HG02642 (cell line): ENCODE measurements around the gene ETV4.

Experiments
- ATAC-seq: cut with Tn5 transposase; IDR thresholded peaks from one replicate; pipeline ENCODE4 v1.9.1; 2021; ENCODE audit warnings: mild to moderate bottlenecking; ENCODE audit not compliant: unreplicated experiment, poor library complexity

The ETV4 gene

DNA sequence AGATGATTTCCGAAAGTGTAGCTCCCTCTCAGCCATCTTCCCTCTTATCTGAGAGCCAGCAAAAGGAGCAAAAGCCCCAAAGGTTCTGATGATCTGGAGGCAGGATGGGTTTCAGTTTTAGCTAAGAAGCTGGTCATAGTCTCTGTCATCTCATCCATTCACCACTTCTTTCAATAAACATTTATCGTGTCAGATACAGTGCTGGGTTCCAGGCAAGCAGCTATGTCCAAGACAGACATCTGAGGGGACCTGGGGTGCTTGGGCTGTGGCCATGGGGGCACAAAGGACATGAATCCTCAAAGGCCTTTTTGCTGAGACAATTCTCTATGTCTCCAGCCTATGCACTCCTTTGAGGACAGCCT is 1.0 kb upstream of the ETV4 start:
- ATAC-seq, result no peak

GRCh38 chr17:43545383-43545632 is 832 bp downstream of the ETV4 start:
- ATAC-seq, result peak; percentile 20

DNA sequence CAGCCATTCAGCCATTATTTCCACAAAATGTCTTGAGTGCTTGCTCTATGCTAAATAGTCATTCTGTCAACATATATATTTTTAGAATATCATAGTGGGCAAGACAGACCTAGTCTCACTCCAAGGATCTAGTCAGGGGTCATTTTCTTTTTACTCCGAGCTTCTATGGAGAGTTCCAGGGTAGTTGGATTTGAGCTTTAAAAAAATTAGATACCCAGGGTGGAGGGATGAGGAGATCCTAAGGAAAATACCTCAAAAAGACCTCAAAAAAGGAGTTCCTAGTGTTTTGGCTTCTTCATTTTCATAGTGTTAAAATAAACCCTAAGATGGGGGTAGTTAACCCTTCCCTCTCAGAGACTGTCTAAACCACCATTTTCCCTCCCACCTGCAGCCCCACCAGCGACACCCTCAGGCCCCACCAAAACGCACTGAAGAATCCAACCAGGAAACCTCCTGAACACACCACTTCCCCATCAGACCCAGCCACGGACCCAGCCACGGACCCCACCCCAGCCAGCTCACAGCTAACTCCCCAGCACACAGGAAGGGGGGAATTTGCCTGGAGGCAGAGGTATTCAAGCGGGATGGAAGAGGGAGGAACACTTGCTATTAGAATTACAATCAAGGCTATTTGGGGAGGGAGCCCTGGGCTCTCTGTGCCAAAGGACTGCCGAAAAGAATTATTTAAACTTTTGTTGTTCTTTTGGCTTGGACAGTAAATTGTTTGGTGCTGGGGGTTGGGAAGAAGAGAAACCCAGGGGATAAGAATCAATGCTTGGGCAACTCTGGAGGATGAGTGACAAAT is 2.2 kb downstream of the ETV4 start:
- ATAC-seq, result no peak

DNA sequence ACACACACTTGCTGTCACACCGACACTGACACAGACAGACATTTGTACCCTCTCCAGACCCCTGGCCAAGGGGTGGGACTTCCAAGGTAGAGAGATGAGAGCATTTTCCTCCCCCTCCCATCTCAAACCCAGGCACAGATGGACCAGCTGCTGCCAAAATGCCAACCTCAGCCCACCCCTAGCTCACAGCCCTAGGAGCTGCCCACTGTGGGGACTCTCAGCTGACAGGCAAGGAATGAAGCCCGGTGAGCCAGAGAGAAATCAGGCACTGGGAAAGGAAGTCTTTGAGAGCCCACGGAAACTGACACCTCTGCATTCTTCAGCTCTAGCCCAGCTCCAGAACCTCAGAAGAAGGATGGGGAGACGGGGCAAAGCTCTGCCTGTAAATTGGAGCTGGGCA is 2.8 kb downstream of the ETV4 start:
- ATAC-seq, result no peak

GRCh38 chr17:43542859-43543258 is 3.3 kb downstream of the ETV4 start:
- no peak for ATAC-seq

- ATAC-seq, result no peak
Measured at GRCh38 chr17:43540821-43541674, 5.1 kb downstream of the ETV4 start.

- ATAC-seq, result no peak
Measured at GRCh38 chr17:43536236-43536992, 9.7 kb downstream of the ETV4 start.

GRCh38 chr17:43534909-43535308 is 11.2 kb downstream of the ETV4 start:
- ATAC-seq, result no peak

GRCh38 chr17:43533699-43534098 is 12.4 kb downstream of the ETV4 start:
- ATAC-seq, result no peak

DNA sequence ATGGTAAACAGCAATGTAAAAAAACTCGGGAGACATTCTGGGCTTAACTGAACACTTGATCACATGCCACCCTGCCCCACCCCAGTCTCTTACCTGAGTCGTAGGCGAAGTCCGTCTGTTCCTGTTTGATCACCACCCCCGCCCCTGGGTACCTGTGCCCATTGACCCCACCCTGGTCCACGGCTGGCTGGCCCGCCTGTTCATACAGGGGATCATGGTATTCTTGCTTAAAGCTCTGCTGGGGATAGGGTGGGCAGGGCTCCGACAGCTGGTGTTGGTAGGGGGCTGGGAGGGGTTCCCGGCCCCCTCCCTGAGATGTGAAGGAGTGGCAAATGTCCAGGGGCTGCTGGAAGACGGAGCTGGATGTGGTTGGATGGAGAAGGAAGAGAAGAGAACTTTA is 13.6 kb downstream of the ETV4 start:
- ATAC-seq, result no peak

GRCh38 chr17:43531955-43532354 is 14.2 kb downstream of the ETV4 start:
- no peak for ATAC-seq

DNA sequence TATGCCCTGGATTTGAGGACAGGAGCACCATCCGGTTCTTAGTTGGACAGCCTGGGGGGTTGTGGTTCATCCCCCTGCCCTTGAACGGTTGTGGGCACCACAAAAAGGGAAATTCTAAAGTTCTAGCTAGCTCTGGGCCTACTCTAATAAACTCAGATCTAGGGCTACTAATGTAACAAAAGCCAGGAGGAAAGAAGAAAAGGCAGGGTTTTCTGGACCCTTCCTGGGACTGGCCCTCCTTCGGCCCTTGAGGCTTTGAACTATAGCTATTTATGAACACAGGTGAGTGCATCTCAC is 15.1 kb downstream of the ETV4 start:
- ATAC-seq, result no peak

DNA sequence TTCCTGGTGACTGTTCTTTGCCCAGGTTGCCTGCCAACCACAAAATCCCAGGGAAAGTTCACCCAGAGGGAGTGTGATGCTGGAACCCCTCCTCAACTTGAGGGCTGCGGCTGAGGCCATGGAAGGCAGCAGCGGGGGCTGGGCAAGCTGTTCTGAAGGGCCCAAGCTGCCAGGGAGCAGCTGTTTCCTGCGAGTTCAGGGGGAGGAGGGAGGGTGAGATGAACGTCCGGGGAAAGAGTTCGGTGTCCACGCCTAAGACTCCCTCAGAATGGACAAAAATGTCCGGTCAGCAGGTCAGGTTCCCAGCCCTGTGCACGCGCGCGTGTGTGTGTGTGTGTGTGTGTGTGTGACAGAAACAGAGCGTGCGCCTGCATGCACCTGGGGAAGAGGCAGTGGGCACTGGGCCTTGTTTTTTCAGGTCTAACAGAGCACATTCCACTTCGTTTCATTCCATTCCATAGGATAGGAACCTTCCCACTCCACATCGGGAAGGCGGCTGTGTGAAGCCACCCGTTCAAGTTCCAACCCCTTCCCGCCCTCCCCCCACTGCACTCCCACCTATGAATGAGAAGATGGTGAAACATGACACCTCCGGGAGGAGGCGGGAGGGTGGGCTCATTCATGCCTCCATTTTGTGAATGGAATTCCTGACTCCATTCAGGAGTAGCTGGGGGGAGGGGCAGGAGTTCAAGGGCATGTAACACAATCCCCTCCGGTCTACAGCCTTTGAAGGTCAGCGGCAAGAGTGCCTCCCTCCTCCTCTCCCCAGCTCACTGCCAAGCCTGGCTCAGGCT is 15.7 kb downstream of the ETV4 start:
- ATAC-seq, result no peak

GRCh38 chr17:43529947-43530287 is 16.2 kb downstream of the ETV4 start:
- no peak for ATAC-seq

DNA sequence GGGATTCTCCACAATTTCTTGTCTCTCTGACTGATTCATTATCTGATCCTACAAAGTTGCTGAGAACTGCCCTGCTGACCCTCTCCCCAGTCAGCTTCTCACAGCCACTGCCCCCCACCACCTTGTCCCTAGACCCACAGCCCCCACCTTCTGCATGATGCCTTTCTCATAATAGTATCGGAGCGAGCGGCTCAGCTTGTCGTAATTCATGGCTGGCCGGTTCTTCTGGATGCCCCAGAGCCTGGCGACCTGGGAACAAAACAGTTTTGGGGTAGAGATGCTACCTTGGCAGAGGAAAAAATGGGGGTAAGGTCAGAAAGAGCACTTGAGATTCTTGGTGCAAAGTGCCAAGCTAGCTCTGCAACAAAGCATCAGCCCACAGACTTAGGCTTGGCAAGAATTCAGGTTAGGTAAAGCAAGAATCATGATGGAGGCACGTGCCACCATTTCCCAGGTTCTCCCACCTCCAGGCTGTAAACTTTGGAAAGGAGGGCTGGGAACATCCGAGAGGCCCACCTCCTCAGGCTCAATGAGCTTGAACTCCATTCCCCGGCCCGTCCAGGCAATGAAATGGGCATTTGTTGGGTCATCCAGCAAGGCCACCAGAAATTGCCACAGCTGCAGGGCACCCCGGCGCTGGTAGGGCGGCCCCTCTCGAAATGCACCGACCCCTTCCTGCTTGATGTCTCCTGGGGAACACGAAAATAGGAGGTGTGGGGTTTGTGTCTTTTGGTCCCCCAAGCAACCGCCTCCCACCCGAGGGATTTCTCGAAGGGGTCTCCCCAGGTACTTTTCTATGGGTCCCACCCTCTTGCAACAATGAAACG is 16.9 kb downstream of the ETV4 start:
- no peak for ATAC-seq

- no peak for ATAC-seq
Measured at GRCh38 chr17:43528319-43528987, 17.7 kb downstream of the ETV4 start.

DNA sequence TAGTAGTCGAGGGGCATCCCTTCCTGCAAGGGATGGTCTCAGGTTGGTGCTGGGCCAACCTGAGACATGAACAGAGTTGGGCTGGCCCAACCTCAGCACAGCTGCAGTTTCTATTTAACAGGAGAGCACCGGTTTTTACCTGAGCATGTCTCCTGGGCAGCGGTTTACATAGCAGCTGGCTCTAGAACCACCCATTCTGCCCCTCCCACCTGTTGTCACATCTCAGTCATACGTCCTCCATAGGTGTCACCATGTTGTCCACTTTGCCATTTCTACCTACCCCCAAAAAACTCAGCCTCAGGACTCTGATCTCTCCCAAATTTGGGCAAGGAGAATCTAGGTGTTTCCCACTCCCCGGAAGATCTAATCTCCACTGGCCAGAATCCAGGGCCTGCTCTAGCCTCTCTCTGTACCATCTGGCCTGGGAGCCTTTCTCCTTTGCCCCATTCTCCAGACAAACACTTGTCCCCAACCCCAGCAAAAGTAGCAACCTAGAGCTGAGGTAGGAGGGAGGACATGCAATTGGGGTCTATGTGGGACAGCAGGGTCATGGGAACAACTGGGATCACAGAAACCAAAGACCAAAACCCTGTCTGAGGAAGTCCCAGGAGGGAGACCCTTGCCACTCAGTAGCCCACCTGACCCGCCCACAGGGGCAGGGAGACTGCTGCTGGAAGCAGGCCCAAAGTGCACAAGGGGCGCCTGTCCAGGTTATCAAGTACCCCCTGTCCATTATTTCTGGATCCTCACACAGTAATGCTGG is 19.1 kb downstream of the ETV4 start:
- ATAC-seq, result no peak

DNA sequence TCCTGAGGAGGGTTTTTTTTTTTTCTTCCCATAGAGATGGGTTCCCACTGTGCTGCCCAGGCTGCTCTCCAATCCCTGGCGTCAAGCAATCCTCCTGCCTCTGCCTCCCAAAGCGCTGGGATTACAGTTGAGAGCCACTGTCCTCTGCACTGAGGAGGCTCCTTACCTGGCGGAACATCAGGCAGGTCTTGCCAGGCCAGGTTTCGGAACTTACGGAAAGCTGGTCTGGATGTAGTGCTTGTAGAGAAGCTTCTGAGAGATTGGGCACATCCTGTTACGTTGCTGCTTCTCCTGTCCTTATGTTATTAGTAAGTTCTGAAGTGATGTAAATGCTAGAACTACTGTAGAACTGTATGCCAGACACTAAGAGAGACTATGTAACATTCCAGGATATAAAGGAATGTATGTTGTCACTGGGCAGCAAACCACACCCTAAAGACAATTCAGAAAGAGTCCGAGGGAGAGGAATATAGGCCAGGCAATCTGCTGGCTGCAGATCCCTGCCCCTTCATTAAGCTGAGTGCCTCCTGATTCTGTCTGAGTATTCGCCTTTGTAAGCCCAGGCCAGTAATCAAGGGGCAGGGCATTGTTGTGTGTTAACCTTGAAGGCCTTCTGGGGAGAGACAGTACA is 21.1 kb downstream of the ETV4 start:
- no peak for ATAC-seq
